Mesothelial cell of epicardium (in vitro differentiated cells): ENCODE results near the gene NYNRIN. TPM values are rescaled to one million over a fixed set of nuclear protein-coding genes. Genes with fewer than 3 reads are reported as not detected.

Experiments used
- DNase-seq, 2 experiments: peaks; one replicate each; pipeline ENCODE4 v3.0.0; 2021; ENCODE audit warnings: low spot score in 2 of 2; ENCODE audit not compliant: unreplicated experiment in 2 of 2
- H3K27ac Mint-ChIP-seq: 2 replicates; pipeline ENCODE4 v1.8.0; 2021; ENCODE audit warnings: mixed read lengths
- H3K27me3 Mint-ChIP-seq: 2 replicates; pipeline ENCODE4 v1.8.0; 2021; ENCODE audit warnings: low read depth, mixed read lengths
- H3K36me3 Mint-ChIP-seq: 2 replicates; pipeline ENCODE4 v1.8.0; 2021; ENCODE audit warnings: mixed read lengths
- H3K4me1 Mint-ChIP-seq: 2 replicates; pipeline ENCODE4 v1.8.0; 2021; ENCODE audit warnings: mixed read lengths
- H3K4me3 Mint-ChIP-seq: 2 replicates; pipeline ENCODE4 v1.8.0; 2021; ENCODE audit warnings: mild to moderate bottlenecking, moderate library complexity, mixed read lengths
- H3K9me3 Mint-ChIP-seq: 2 replicates; pipeline ENCODE4 v1.8.0; 2021; ENCODE audit warnings: mixed read lengths
- CTCF ChIP-seq: fragments of 200-600 bp; sonication (generic); IDR thresholded peaks from one replicate; pipeline ENCODE4 v1.5.0; 2021; ENCODE audit warnings: antibody characterized with exemption; ENCODE audit not compliant: unreplicated experiment
- total RNA-seq: library from RNA; stranded (reverse); gene quantifications from 3 replicates; pipeline ENCODE4 v1.2.1, GENCODE V29; 2021

The NYNRIN gene
- total RNA-seq, 1 donor from 2014 or later, result 173 TPM

GRCh38 chr14:24436355-24437019 is 37.7 kb downstream of the NYNRIN start:
- Mint-ChIP-seq H3K27ac (no peak overlapping the region), H3K27me3 (no peaks in the 10 kb centered on the region), H3K4me3 (no peak overlapping the region), H3K4me1 (peaks cover 12% of the 10 kb centered on the region), H3K9me3 (no peaks in the 10 kb centered on the region), H3K36me3 (peaks cover 23% of the 10 kb centered on the region)
- peak; percentile 67 for TF ChIP-seq CTCF
- no peak for DNase-seq

- Mint-ChIP-seq H3K27me3 (no peaks in the 10 kb centered on the region), H3K36me3 (peaks cover 18% of the 10 kb centered on the region), H3K9me3 (no peaks in the 10 kb centered on the region), H3K4me1 (peaks cover 13% of the 10 kb centered on the region), H3K4me3 (no peak overlapping the region), H3K27ac (no peak overlapping the region)
- TF ChIP-seq CTCF, result no peak
- no peak for DNase-seq
Measured at GRCh38 chr14:24437020-24437735, 38.4 kb downstream of the NYNRIN start.

- DNase-seq, result no peak
- Mint-ChIP-seq H3K9me3 (no peaks in the 10 kb centered on the region), H3K27me3 (no peaks in the 10 kb centered on the region), H3K36me3 (peaks cover 18% of the 10 kb centered on the region), H3K4me3 (no peak overlapping the region), H3K27ac (no peak overlapping the region), H3K4me1 (peaks cover 17% of the 10 kb centered on the region)
- TF ChIP-seq CTCF, result no peak
Measured at GRCh38 chr14:24437736-24438067, 38.9 kb downstream of the NYNRIN start.

GRCh38 chr14:24438223-24439097 is 39.7 kb downstream of the NYNRIN start:
- no peak overlapping the region for H3K4me3 Mint-ChIP-seq
- no peak for DNase-seq
- H3K36me3 Mint-ChIP-seq, result peaks cover 13% of the 10 kb centered on the region
- H3K27me3 Mint-ChIP-seq, result no peaks in the 10 kb centered on the region
- H3K9me3 Mint-ChIP-seq, result no peaks in the 10 kb centered on the region
- no peak overlapping the region for H3K27ac Mint-ChIP-seq
- no peak for TF ChIP-seq CTCF
- peaks cover 14% of the 10 kb centered on the region for H3K4me1 Mint-ChIP-seq

- Mint-ChIP-seq H3K9me3 (no peaks in the 10 kb centered on the region), H3K27me3 (no peaks in the 10 kb centered on the region), H3K36me3 (peaks cover 15% of the 10 kb centered on the region), H3K4me1 (peaks cover 17% of the 10 kb centered on the region), H3K4me3 (no peak overlapping the region), H3K27ac (no peak overlapping the region)
- no peak for TF ChIP-seq CTCF
- no peak for DNase-seq
Measured at GRCh38 chr14:24439257-24439656, 40.5 kb downstream of the NYNRIN start.
